NCI-H146 (cell line): Measurements from ENCODE around the gene SLC40A1.

Source experiments
- DNase-seq: peaks from one replicate; lab custom pipeline; 2025; lab: John Stamatoyannopoulos, UW

Gene SLC40A1

GRCh38 chr2:189601043-189601442 is 20.5 kb upstream of the SLC40A1 start:
- DNase-seq = no peak

DNA sequence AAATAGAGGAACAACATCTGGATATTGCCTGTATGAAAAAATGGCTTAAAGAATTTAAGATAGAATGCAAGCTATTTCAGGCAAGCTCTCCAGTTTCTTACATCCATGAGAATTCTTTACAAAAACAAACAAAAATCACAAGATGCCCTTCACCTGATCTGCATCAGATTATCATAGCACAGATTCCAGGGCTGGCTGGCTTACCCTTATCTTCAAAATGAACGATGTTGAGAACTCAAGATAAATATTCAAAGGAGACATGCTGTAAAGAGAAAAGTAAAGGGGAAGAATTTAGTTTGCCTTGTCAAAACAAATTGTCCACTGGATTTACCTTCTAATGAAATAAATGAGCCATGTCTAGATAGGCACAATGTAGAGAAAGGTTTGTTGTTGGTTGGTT is 18.7 kb upstream of the SLC40A1 start:
- no peak for DNase-seq

- no peak for DNase-seq
Measured at GRCh38 chr2:189595417-189595816, 14.8 kb upstream of the SLC40A1 start.

DNA sequence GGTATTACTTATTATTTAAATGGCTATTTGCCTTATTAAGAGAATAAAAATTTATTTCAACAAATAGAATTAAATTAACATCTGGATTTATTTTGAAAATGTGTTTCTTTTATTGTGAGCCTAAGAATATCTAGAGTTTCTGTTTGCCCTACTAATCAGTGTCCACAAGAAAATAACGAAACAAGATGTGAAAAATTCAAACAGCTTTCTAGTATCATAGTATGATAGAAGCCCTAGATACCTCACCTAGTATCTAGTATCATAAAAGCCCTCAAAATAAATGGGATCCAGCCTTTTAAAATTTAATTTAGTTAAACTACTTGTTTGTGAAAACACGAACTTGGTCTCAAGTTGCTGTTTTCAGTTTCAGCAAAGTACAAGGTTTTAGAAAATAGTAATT is 13.7 kb upstream of the SLC40A1 start:
- DNase-seq = no peak

DNA sequence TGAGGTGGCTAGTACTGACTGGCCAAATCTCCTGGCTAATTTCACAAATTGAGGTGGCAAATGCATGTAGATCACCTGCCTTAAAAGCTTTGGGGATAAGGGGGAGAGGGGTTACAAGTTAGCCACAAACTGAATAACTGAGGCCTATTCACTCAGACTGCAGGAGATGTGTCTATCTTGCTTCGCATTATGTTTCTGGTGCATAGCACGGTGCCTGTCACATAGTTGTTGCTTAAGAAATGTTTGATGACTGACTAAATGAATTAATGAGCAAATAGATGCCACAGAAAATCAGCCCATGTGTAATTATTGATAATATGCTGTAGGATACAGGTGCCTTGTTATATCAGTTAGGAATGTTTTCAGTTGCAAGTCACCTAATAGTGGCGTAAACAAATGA is 12.5 kb upstream of the SLC40A1 start:
- no peak for DNase-seq

- no peak for DNase-seq
Measured at GRCh38 chr2:189592353-189592984, 11.9 kb upstream of the SLC40A1 start.

DNA sequence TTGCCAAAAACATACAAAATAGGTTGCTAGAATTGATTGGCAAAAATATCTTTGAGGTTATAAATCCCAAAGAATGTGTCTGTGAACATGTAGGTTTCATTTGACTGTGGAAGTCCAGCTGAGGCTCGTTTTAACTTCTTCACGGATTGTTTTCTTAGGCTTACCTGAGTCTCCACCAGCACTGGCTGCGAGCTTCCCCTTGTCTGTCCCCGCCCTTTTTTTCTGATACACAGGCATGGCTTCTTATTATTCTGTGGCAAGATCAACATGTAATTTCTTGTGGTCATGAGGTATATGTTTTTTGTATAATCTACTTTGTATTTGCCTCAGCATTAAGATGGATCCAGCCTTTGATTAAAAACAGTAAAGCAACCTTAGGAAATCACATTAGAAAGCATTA is 7.2 kb upstream of the SLC40A1 start:
- DNase-seq = no peak

GRCh38 chr2:189585226-189585756 is 4.7 kb upstream of the SLC40A1 start:
- DNase-seq = no peak

- no peak for DNase-seq
Measured at GRCh38 chr2:189584686-189585085, 4.1 kb upstream of the SLC40A1 start.

DNA sequence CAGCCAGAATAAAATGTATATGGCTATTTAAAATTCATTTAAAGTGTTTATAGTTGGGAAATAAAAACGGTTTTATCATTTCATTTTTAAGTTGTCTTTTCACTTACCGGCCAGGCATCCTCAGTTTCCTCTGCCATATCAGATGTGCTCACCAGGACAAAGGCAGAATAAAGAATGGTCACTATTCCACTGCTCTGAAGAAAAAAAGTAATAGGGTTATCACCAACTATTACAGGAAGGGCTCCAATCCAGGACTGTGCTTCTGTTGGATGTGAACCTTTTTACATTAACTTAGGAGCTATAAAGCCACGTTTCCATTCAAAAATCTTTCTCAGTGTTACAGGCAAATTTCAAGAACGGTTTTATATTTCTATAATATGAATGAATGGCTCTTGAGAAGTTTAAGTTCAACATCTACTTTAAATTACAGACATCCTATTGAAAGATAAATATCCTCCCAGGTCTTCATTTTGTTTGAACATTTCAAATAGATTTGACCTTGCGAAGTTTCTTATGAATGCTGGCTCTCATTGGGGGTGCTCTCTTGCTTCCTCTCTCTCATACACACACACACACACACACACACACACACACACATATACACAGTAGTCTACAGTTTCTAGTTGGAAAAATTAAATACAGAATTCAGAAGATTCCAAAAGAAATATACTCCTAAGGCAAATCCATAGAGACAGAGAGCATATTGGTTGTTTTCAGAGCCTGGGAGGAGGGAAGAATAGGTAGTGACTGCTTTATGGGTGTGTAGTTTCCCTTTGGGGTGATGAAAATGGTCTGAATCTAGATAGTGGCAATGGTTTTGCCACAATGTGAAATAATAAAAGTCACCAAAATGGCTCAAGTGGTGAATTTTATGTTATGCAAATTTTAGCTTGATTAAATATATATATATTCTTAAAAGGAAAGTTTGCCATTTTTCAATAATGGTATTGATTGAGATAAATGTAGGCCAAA is 2.9 kb upstream of the SLC40A1 start:
- DNase-seq = no peak

DNA sequence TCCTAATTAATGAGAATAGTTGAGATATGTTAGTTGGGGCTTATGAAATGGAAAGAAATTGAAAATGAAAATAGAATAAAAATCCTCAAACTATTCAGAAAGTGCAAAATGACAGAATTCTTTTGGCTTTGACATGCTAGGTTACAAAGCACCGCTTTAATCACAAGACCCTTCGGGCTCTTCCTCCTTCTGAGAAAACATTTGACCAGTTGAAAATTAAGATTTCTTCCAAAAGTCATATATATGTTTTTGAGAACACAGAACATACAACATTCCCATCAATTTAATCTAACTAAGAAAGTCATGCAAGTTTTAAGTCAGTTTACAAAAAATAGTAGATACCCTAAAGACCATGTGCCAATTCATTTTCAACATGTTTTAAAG is 2.2 kb upstream of the SLC40A1 start:
- no peak for DNase-seq

- no peak for DNase-seq
Measured at GRCh38 chr2:189582140-189582808, 1.7 kb upstream of the SLC40A1 start.

DNA sequence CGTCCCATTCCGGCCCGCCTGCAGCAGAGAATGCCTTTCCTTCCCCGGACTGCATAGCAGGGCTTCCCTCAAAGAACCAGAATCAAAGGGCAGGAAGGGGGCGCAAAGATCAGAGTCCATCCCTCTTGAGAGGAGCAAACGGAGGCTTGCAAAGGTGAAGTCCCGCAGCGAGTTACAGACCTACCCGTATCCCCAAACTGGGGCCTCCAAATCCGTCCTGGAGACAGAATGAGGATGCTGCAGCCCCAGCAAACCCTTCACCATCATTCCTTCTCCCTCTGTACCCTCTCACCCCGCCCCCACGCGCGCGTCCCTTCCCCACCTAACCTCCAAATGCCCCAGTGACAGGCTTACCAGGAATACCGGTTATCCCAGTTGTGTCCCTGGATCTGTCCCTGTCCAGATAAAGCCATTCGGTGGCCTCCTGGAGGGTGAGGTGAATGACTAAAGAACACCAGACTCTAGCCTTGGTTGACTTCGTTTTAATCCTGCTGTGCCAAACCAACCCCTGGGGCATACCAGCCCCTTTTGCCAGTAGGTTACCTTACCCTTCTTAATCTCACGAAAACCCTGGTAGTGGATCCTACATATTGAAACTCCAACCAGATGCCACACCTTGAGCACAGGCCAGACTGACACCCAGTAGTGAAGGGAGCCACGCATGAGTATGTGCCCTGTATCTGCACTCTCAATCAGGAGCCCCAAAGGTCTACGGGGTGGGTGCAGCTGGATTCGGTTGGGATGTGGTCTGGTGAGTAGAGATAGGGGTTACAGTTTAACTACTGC is 961 bp upstream of the SLC40A1 start:
- peak; percentile 36 for DNase-seq

DNA sequence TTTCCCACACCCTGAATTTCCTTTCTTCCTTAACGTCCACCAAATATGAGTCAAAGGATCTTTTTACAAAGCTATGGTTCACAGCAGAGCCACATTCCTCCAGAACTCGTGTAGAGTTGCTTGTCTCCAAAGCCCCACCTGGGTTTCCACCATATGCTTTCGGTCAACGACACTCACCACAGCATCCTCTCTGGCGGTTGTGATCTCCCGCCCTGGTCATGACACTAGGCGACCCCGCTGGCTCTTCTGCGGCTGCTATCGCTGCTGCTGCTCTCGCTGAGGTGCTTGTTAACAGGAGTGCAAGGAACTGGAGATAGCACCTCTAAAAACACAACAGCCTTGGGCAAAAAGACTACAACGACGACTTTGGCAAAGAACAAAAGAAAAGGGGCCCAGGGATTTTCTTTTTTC is 340 bp downstream of the SLC40A1 start:
- DNase-seq = peak; percentile 55

DNA sequence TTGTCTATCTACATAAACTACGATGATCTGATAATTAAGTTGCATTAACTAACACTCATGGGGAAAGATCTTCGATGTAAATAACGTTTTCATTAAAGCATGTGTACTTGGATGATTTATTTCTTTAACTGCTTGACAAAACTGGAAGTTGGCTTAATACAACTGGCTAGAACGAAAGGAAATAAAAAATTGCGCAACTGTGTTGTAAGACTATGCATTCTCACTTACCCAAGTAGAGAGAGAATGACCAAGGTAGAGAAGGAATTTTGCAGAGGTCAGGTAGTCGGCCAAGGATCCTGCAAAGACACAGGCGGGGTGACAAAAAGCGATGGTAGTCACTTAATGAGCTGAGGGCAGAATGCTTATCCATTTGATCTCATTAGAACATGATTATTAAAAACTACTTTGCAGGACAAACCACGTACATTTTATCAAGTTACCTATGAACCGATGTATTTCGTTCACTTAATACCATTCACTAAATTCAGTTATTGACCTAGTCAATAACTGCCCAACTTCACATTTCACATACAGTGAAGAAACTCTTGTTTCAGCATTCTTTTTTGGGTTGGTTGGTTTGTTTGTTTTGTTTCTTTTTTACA is 900 bp downstream of the SLC40A1 start:
- DNase-seq = no peak

GRCh38 chr2:189578272-189578950 is 2.2 kb downstream of the SLC40A1 start:
- DNase-seq = no peak

- no peak for DNase-seq
Measured at GRCh38 chr2:189577121-189577520, 3.5 kb downstream of the SLC40A1 start.

DNA sequence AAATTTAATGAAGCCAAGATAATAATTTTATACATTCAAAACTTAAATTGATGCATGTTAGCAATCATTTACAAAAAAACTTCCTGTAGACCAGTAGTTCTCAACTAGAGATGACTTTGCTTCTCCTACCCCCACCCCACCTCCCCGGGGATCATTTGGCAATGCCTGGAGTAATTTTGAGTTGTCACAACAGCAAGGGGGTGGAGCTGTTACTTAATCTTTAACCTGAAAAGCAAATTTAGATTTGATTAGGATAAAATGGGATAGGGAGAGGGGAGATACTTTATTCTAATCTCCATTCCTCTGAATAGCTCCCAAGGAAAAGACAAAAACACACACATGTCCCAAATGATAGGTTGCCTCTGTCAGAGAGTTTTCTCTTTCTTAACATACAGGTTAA is 4.2 kb downstream of the SLC40A1 start:
- DNase-seq = no peak

GRCh38 chr2:189574793-189575475 is 5.7 kb downstream of the SLC40A1 start:
- no peak for DNase-seq

DNA sequence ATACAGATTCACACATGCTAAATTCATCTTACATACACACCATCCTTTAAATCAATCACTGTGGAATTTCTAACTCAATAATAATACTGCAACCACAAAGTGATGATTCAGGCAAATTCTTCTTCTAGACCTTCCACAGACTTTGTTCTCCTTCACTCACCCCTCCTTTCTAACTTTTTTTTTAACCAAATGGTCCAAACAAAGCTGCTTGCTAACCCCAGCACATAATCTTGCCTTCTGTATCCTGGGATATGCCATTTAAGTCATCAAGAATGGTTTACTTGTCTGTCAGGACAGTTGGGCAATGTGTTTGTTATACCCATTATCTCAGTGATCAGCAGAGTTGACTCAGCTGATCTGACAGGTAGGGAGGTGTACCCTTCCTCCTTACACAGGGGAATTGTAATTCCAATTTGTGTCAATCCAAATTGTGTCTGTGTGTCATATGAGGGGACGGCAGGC is 10.0 kb downstream of the SLC40A1 start:
- no peak for DNase-seq
